NCI-H1930 (cell line): ENCODE results near the gene OR10P1.
A peak's percentile ranks its signal among the peaks of the same experiment; 100 is the strongest.
"Not testable (repeated sequence)": the region's sequence is repeated elsewhere in the genome, so short reads cannot be mapped to it uniquely, and the experiment has no call there.

Experiments
- DNase-seq, 2 experiments: peaks; one replicate each; lab custom pipeline; 2025; lab: John Stamatoyannopoulos, UW

Gene OR10P1, protein sequence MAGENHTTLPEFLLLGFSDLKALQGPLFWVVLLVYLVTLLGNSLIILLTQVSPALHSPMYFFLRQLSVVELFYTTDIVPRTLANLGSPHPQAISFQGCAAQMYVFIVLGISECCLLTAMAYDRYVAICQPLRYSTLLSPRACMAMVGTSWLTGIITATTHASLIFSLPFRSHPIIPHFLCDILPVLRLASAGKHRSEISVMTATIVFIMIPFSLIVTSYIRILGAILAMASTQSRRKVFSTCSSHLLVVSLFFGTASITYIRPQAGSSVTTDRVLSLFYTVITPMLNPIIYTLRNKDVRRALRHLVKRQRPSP

DNA sequence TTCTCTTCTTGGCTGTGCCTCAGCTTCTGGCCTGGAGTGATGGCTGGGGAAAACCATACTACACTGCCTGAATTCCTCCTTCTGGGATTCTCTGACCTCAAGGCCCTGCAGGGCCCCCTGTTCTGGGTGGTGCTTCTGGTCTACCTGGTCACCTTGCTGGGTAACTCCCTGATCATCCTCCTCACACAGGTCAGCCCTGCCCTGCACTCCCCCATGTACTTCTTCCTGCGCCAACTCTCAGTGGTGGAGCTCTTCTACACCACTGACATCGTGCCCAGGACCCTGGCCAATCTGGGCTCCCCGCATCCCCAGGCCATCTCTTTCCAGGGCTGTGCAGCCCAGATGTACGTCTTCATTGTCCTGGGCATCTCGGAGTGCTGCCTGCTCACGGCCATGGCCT is at the start of gene OR10P1:
TSS of gene OR10P1 (plus strand) at position 40 of the 400 bp plus-strand sequence. CDS start at position 40, 0 bp downstream.
- DNase-seq, result no peak

DNA sequence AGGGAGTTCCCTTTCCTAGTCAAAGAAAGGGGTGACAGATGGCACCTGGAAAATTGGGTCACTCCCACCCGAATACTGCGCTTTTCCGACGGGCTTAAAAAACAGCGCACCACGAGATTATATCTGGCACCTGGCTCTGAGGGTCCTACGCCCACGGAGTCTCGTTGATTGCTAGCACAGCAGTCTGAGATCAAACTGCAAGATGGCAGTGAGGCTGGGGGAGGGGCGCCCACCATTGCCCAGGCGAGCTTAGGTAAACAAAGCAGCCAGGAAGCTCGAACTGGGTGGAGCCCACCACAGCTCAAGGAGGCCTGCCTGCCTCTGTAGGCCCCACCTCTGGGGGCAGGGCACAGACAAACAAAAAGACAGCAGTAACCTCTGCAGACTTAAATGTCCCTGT is 46.5 kb upstream of the OR10P1 start:
- DNase-seq, result not testable (repeated sequence)

DNA sequence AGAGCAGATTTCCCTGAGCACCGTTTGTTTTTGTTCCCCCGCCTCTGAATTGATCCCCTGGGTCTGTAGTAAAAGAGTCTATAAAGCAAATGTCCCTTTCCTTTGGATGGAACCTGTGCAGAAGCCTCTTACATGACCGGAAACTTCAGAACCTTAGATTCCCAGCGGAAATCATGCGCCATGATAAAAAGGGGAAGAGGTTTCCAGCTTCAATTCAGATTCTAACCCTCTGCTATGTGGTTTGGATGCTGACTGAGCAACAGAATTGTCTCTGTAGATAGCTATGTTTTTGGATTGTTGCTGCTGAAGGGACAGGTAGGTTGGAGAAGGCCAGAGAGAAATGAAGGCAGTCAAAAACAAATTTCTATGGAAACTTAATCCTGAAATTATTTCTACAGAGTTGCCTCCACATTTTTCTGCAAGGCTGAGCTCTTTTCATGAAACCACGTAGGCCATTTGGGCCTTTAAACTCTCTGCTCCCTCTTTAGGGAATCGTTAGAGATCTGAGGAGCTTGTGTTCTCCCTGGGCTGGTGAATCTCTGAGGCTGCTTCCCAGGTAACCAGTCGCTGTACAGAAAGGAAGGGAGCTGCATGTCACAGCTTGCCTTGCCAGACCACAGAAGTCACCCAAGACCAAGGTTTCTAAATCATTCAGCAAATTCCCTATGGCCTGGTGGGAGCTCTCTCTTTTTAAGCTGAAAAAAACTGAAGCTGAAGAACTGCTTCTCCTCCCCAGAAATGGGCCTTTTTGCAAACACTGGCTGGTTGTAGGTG is 28.7 kb upstream of the OR10P1 start:
- no peak for DNase-seq

DNA sequence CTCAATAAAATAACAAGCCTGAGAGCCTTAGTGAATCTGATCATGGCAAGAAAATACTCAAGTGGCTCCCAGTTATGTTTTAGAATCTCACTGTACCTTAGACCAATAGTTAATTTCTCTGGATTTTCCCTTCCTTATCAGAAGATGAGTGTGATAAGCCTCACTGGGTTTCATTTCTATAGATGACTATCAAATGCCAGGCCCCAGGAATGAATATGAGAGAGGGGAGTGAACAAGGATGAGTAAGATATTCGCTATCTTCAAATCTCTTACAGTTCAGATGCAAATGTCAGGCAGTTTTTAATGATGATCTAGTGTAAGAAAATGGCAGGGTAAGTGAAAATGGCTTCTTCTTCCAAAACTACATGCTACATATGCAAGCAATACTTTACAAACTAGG is 26.1 kb upstream of the OR10P1 start:
- DNase-seq, result no peak

DNA sequence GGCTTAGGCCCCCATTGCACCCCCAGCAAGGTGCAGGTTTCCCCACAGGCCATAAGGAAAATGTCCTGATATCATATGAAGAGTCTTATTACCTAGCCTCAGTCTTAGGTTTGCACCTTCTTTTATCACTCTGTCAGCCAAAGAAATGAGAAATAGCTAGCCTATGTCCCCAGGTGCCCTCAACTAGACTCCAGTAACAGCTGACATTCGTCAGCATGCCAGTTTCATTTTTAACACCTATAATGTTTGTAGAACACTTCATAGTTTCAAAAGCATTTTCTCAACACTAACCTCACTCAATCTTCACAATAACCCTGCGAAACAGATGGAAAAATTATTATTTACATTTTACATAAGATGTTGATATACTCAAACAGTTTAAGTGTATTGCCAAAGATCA is 24.0 kb upstream of the OR10P1 start:
- DNase-seq, result no peak

DNA sequence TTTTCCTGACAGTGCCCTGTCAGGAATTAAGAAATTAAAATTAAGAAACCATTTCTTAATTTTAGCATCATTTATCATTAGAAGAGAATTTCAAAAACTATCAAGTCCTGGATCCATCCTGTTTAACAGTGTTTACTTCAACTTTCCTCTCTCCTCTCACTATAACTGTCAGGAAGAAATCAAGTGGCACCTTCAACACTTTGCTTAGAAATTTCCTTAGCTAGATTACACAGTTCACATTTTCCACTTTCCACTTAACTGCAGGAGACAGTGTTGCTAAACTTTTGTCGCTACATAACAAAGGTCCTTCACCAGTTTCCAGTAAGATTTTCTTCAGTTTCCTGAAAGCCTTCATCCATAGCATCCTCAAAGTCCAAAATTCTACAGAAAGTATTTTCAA is 21.9 kb upstream of the OR10P1 start:
- DNase-seq, result no peak

DNA sequence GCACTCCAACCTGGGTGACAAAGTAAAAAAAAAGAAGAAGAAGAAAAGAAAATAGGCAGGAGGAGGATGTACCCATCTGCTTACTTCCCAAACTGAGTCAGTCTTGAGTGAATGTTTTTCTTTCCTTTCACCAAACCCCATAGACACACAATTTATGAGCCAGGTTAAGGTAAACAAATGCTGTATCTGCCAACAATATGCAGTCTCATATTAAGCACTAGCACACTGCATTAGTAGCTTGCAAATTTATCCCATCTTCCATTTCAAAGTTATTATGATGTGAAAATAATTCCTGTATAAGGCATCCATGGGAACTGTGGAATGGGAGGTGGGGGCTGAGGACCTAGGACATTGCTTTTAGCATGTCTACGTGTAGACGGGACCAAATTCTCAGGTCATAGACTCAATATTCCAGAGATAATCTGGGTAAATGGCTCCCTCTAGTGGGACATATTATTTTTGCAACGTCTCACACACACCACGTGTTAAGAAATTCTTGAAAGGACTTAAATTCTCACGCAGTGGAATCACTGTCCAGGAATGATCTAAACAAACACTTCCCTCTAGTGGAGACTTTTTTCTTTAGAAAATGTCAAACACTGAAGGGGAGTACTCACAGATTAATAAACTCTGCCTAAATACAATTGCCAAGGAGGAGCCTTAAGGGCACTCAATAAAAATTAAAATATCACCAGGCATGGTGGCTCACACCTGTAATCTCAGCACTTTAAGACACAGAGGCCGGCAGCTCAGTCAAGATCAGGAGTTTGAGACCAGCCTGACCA is 17.1 kb upstream of the OR10P1 start:
- peak; percentile 52 to 67 for DNase-seq

DNA sequence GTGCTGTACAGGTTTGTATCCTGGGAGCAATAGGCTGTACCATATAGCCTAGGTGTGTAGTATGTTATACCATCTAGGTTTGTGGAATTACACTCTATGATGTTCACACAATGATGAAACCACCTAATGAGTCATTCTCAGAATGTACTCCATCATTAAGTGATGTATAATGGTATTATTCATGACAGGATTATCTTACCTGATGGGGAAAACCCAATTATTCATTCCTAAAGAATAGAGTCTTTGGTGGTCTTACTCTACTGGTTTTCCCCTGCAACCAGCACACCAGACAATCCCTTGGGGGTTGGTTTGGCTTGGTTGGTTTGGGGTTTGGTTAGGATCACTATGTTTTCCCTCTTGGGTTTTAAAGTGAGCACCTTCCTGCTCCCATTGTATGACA is 12.6 kb upstream of the OR10P1 start:
- DNase-seq, result no peak

DNA sequence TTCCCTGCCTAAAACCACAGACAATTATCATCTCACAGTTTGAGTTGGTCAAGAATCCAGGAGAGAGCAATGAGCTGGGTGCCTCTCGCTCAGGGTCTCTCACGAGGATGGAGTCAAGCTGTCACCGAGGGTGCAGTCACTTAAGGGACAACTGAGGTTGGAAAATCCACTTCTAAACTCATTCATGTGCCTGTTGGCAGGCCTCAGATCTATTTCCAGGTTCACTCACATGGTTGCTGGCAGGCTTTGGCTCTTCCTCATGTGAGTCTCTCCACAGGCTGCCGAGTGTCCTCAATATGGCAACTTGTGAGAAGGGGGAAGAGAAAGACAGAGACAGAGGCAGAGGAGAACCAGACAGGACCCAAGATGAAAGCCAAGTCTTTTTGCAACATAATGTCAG is 10.5 kb upstream of the OR10P1 start:
- no peak for DNase-seq

DNA sequence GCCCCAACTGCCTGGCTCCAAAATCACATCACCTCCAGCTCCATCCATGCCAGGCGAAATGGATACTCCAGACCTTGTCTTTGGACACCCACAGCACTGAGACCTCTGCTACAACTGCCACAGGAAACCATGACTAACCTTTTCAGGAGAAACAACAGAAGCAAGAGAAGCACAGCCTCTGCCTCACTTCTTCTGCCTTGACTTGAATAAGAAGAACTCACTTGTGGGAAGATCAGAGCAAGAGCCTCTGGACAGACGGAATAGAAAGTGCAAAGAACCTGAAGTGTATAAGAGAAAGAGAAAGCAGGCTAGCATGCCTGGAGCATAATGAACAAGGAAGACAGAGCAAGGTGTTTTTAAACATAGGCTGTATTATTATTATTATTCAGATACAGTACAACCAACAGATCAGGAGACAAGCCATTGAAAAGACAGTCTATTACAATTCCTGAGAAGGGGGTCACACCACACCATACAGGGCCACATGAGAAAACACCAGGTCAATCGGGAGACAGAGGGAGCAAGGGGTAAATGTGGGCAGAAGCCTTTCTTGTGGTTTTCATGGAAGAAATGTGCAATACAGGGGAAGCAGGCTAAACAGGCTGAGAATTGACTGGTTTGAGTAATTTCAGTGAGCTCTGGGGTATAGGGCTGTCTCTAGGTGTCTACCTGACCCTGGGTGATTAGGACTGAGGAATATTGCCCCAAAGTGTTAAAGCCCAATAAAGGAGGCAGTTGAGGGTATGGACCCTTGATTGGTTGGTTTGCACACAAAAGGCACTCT is 7.4 kb upstream of the OR10P1 start:
- DNase-seq, result no peak

DNA sequence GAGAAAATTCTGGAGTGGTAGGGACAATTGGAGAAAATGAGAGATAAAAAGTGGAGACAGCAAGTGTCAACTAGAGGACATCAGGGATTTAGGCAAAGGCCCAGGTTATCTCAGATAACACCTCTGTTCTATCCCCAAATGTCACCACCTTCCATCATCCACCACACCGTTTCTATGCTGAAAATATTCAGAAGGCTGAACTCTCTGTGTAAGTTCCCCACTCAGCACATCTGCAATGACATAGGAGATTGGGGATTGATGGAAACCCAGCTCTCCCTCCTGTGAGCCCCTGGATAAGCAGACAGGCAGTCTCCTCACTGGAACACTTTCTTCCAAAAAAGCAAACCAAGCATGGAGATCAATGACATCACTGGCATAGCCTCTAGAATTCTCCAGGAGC is 5.6 kb upstream of the OR10P1 start:
- DNase-seq, result no peak

DNA sequence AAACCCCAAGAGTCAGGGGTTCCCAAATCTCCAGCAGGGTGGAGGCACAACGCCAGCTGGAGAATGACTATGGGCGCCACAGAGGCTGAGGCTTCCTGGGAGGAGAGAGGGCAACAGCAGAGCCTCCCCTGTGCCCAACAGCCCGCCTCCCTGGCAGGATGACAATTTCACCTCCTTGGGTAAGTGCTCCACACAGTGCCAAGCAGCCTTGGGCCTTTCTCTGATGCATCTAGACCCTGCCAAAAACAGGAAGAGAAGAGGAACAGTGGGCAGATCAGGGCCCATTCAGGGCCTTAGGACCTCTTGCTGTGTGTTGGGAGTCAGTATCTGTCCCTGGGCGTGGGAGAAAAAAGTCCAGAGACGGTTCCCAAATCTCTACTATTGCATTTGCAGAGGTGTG is 5.0 kb upstream of the OR10P1 start:
- DNase-seq, result no peak

DNA sequence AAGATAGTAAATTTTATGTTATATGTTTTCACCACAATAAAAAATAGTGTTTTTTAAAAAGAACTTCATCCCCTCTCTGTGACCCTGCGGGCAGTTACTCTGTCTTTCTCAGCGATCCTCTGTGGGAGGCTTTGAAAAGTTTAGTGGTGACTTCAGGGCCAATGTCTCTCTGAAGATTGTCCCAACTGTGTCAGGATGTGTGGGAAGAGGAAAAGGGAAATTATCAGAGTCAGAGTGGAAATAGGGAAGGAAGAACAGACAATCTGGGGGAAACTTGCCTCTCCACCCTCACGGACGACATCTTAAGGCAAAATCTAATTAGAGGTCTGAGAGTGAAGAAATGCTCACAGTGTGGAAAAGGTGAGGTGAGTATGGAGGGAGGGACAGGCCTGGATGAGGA is 3.5 kb upstream of the OR10P1 start:
- DNase-seq, result no peak

DNA sequence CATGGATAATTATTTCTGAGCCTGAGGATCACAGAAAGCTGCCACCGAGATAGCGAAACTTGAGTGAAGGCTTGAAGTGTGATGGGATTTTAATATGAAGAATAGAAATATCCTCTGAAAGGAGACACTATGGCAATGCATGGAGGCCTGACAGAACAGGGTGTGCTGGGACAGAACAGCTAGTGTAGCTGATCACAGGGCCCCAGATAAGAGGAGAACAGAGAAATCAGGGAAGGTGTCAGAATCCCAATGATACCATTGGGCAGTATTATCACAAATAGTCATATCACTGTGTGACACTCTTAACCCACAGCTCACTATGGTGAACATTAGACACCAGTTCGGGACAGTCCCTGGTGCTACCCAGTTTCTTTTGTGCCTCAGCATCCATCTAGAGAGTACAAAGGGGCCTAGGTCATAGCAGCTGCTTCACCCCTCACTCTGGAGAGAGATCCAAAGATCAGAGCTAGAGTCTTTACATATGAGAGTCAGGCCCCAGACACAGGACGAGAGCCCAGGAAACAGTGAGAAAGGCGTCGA is 506 bp upstream of the OR10P1 start:
- DNase-seq, result no peak

DNA sequence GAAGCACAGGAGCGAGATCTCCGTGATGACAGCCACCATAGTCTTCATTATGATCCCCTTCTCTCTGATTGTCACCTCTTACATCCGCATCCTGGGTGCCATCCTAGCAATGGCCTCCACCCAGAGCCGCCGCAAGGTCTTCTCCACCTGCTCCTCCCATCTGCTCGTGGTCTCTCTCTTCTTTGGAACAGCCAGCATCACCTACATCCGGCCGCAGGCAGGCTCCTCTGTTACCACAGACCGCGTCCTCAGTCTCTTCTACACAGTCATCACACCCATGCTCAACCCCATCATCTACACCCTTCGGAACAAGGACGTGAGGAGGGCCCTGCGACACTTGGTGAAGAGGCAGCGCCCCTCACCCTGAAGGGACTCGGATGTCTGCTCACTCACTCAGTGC is 775 bp downstream of the OR10P1 start:
- no peak for DNase-seq

DNA sequence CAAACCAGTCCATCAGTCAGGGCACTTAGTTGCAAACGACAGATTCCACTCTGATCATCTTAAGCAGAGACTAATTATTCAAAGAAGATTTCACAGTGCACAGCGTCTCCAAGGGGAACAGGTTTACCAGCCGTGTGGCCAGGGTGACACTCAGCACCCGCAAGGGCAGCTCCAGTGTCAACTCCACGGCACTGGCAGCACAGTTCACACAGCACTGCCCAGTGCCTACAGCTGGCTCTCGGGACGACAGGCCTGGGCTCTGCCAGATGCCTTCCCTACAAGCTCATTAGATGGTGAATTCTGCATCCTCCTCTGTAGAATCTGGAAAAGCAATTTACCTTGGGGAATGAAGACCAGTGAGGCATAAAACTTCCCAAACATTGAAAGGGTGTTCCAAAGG is 4.9 kb downstream of the OR10P1 start:
- DNase-seq, result no peak

DNA sequence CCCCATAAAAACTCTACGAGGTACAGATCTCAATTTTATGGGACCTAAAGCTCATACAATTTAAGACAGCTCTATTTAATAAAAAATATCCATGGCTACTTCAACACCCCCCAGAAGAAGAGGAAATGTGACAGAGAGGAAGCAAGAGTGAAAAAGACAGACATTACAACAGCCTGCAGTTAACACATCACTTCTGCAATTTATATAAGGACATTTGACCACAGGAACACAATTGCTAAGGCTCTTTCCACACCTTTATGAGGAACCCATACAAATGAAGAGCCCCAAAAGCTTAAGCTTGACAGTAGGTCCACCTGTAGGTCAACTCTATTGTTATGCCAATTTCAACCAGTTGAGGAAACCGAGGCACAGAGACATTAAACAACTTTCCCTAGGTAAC is 5.6 kb downstream of the OR10P1 start:
- no peak for DNase-seq

DNA sequence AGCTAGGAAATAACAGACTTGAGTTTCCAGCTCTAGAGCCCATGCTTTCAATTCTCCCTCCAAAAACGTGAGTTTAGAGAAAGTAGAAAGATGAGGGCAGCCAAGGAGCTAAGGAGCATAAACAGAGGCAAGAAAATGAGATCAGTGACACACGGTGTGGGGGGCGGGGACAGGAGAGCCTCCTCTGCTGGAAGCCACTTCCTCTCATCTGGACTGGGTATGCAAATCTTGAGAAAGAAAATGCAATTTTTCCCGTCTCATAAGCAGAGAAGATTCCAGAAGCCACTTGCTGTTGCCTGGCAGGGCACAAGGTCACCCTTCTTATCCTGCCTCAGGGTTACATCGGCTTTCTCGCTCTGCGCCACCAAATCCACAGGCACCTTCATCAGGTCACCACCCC is 6.0 kb downstream of the OR10P1 start:
- no peak for DNase-seq

DNA sequence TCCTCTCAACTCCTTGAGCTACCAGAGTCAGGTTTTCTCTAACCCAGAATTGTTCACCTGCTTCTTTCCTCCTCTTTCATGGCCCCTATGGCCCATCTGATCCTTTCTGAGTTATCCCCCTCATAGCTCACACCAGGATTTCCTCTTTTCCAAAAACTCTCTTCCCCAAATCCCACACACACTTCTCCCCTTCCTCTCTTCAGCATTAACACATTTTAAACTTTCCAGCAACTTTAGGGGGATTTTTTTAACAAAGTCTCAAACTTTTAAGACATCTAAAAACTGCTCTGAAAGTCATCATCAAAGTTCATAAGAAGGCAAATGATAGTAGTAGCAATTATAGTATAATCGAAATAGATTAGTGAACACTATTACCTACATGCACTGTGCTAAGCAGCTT is 7.9 kb downstream of the OR10P1 start:
- no peak for DNase-seq

DNA sequence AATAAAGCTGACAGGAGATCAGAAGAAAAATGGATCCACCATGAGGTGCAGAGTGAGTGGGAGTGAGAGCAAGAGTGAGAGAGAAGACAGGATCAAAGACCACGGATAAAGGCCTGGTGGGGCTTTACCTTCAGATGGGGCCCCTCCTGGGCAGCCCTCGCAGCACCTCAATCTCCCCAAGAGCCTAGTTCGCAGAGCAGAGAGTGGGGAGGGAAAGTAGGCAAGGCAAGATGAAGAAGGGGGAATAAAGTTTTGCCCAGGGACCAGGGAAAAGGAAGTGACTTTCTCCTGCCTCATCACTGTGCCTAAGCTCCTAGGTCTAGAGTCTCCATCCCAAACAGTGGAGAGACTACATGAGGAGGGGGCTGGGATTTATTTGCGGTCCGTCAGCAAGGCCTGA is 10.3 kb downstream of the OR10P1 start:
- DNase-seq, result no peak

DNA sequence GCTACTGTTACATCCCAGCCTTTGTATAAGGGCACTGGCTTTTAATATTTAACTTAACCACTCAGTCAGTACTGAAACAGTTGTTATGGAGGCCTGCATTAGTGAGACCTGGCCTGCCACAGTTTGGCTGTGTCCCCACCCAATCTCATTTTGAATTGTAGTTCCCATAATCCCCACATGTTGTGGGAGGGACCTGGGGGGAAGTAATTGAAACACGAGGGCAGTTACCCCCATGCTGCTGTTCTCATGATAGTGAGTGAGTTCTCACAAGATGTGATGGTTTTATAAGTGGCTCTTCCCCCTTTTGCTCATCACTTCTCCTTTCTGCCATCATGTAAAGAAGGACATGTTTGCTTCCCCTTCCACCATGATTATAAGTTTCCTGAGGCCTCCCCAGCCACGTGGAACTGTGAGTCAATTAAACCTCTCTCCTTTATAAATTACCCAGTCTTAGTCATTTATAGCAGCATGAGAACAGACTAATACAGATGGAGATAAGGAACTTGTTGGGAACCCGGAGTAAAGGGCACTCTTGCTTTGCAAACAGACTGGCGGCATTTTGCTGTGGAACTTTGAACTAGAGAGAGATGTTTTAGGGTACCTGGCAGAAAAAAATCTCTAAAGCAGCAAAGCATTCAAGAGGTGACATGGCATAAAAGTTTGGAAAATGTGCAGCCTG is 14.1 kb downstream of the OR10P1 start:
- DNase-seq, result not testable (repeated sequence)
